Measurements from ENCODE around the gene KLHDC9. TPM values are rescaled to one million over a fixed set of nuclear protein-coding genes. Genes with fewer than 3 reads are reported as not detected.

KLHDC9 gene
- total and polyA plus RNA-seq, 9 of the 15 experiments (the other 6 are each of a cell fraction or from before 2014, with no cell fraction given) = not detected

DNA sequence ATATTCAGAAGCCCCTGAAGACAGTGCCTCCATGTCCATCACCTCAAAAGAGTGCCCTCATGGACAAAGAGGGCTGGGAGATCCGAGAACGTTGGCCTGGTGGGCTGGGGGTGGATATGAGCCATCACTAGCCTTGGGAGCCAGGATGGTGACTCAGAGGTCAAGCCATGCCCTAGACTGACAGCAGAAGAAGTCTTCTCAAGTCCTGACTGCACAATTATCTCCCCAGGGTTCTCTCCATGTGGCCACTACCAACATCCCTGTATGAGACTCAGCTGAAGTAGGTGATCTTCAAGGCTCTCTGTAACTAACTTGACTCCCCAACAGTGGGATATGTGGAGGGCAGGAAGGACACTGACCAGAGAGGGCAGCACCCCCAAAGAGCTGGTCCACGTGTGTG, 45.3 kb upstream of the KLHDC9 start (continued):
- TF ChIP-seq ZBTB9 (CRISPR knock-in tag; IDR thresholded peaks at IDR 0.05) (no peak), ZNF133 (CRISPR knock-in tag; IDR thresholded peaks at IDR 0.05) (no peak), ZNF41 (CRISPR knock-in tag; conservative IDR thresholded peaks at IDR 0.05) (no peak), ARID2 (IDR thresholded peaks at IDR 0.05) (no peak), PHB (CRISPR knock-in tag; IDR thresholded peaks at IDR 0.05) (no peak), MYNN (IDR thresholded peaks at IDR 0.05) (0 out of 2 replicates have a peak, but pooled peaks have one; percentile 17), MYNN (CRISPR knock-in tag; IDR thresholded peaks at IDR 0.05) (no peak), TBP (optimal IDR thresholded peaks at IDR 0.05; ENCODE audit: low read depth, low read length) (no peak), NCOA1 (IDR thresholded peaks at IDR 0.05; ENCODE audit: low read depth) (no peak)
- TF ChIP-seq, protein P1, sequence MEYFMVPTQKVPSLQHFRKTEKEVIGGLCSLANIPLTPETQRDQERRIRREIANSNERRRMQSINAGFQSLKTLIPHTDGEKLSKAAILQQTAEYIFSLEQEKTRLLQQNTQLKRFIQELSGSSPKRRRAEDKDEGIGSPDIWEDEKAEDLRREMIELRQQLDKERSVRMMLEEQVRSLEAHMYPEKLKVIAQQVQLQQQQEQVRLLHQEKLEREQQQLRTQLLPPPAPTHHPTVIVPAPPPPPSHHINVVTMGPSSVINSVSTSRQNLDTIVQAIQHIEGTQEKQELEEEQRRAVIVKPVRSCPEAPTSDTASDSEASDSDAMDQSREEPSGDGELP (CRISPR knock-in tag; IDR thresholded peaks at IDR 0.05; ENCODE audit: borderline replicate concordance) = no peak
- TF ChIP-seq, protein P2, sequence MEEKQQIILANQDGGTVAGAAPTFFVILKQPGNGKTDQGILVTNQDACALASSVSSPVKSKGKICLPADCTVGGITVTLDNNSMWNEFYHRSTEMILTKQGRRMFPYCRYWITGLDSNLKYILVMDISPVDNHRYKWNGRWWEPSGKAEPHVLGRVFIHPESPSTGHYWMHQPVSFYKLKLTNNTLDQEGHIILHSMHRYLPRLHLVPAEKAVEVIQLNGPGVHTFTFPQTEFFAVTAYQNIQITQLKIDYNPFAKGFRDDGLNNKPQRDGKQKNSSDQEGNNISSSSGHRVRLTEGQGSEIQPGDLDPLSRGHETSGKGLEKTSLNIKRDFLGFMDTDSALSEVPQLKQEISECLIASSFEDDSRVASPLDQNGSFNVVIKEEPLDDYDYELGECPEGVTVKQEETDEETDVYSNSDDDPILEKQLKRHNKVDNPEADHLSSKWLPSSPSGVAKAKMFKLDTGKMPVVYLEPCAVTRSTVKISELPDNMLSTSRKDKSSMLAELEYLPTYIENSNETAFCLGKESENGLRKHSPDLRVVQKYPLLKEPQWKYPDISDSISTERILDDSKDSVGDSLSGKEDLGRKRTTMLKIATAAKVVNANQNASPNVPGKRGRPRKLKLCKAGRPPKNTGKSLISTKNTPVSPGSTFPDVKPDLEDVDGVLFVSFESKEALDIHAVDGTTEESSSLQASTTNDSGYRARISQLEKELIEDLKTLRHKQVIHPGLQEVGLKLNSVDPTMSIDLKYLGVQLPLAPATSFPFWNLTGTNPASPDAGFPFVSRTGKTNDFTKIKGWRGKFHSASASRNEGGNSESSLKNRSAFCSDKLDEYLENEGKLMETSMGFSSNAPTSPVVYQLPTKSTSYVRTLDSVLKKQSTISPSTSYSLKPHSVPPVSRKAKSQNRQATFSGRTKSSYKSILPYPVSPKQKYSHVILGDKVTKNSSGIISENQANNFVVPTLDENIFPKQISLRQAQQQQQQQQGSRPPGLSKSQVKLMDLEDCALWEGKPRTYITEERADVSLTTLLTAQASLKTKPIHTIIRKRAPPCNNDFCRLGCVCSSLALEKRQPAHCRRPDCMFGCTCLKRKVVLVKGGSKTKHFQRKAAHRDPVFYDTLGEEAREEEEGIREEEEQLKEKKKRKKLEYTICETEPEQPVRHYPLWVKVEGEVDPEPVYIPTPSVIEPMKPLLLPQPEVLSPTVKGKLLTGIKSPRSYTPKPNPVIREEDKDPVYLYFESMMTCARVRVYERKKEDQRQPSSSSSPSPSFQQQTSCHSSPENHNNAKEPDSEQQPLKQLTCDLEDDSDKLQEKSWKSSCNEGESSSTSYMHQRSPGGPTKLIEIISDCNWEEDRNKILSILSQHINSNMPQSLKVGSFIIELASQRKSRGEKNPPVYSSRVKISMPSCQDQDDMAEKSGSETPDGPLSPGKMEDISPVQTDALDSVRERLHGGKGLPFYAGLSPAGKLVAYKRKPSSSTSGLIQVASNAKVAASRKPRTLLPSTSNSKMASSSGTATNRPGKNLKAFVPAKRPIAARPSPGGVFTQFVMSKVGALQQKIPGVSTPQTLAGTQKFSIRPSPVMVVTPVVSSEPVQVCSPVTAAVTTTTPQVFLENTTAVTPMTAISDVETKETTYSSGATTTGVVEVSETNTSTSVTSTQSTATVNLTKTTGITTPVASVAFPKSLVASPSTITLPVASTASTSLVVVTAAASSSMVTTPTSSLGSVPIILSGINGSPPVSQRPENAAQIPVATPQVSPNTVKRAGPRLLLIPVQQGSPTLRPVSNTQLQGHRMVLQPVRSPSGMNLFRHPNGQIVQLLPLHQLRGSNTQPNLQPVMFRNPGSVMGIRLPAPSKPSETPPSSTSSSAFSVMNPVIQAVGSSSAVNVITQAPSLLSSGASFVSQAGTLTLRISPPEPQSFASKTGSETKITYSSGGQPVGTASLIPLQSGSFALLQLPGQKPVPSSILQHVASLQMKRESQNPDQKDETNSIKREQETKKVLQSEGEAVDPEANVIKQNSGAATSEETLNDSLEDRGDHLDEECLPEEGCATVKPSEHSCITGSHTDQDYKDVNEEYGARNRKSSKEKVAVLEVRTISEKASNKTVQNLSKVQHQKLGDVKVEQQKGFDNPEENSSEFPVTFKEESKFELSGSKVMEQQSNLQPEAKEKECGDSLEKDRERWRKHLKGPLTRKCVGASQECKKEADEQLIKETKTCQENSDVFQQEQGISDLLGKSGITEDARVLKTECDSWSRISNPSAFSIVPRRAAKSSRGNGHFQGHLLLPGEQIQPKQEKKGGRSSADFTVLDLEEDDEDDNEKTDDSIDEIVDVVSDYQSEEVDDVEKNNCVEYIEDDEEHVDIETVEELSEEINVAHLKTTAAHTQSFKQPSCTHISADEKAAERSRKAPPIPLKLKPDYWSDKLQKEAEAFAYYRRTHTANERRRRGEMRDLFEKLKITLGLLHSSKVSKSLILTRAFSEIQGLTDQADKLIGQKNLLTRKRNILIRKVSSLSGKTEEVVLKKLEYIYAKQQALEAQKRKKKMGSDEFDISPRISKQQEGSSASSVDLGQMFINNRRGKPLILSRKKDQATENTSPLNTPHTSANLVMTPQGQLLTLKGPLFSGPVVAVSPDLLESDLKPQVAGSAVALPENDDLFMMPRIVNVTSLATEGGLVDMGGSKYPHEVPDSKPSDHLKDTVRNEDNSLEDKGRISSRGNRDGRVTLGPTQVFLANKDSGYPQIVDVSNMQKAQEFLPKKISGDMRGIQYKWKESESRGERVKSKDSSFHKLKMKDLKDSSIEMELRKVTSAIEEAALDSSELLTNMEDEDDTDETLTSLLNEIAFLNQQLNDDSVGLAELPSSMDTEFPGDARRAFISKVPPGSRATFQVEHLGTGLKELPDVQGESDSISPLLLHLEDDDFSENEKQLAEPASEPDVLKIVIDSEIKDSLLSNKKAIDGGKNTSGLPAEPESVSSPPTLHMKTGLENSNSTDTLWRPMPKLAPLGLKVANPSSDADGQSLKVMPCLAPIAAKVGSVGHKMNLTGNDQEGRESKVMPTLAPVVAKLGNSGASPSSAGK (IDR thresholded peaks at IDR 0.05) = peak; percentile 36
- TF ChIP-seq, protein P3, sequence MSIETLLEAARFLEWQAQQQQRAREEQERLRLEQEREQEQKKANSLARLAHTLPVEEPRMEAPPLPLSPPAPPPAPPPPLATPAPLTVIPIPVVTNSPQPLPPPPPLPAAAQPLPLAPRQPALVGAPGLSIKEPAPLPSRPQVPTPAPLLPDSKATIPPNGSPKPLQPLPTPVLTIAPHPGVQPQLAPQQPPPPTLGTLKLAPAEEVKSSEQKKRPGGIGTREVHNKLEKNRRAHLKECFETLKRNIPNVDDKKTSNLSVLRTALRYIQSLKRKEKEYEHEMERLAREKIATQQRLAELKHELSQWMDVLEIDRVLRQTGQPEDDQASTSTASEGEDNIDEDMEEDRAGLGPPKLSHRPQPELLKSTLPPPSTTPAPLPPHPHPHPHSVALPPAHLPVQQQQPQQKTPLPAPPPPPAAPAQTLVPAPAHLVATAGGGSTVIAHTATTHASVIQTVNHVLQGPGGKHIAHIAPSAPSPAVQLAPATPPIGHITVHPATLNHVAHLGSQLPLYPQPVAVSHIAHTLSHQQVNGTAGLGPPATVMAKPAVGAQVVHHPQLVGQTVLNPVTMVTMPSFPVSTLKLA (conservative IDR thresholded peaks at IDR 0.05) = 0 out of 4 replicates have a peak, but pooled peaks of 1 of the 2 experiments have one; percentile 32

All from K562 (cell line).